Myometrial cell (primary cell): ENCODE measurements around the gene IL6. TPM values are rescaled to one million over a fixed set of nuclear protein-coding genes. Genes with fewer than 3 reads are reported as not detected.

Source experiments
- total RNA-seq: library from RNA; depleted of rRNA; stranded (reverse); fragments of >200 nt; gene quantifications from 2 replicates; pipeline ENCODE4 v1.2.3, GENCODE V29; 2015

Gene IL6
- total RNA-seq: 0.53 and 9.5 TPM in 2 replicates

DNA sequence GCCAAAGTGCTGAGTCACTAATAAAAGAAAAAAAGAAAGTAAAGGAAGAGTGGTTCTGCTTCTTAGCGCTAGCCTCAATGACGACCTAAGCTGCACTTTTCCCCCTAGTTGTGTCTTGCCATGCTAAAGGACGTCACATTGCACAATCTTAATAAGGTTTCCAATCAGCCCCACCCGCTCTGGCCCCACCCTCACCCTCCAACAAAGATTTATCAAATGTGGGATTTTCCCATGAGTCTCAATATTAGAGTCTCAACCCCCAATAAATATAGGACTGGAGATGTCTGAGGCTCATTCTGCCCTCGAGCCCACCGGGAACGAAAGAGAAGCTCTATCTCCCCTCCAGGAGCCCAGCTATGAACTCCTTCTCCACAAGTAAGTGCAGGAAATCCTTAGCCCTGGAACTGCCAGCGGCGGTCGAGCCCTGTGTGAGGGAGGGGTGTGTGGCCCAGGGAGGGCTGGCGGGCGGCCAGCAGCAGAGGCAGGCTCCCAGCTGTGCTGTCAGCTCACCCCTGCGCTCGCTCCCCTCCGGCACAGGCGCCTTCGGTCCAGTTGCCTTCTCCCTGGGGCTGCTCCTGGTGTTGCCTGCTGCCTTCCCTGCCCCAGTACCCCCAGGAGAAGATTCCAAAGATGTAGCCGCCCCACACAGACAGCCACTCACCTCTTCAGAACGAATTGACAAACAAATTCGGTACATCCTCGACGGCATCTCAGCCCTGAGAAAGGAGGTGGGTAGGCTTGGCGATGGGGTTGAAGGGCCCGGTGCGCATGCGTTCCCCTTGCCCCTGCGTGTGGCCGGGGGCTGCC lies at the start of gene IL6:
TSS of gene IL6 (plus strand) at position 294 of the 807 bp plus-strand sequence. CDS start at position 357, 63 bp downstream.

Other genes starting within 250 kb of the IL6 start
- 3.2 and 4.4 TPM in 2 replicates for gene STEAP1B, start 227.0 kb upstream of the IL6 start, total RNA-seq
- 107 and 138 TPM in 2 replicates for gene TOMM7, start 95.6 kb downstream of the IL6 start, total RNA-seq